Loucy (cell line): ENCODE results near the gene SNX27.

Experiments used
- EZH2phosphoT487 ChIP-seq: fragments of 200-600 bp; IDR thresholded peaks from 2 replicates; pipeline ENCODE4 v1.6.1; 2018; ENCODE audit warnings: antibody characterized with exemption, mild to moderate bottlenecking, moderate library complexity, borderline replicate concordance
- TF ChIP-seq, protein P1 (sequence below): fragments of 200-600 bp; sonication (generic); conservative IDR thresholded peaks from 2 replicates; pipeline ENCODE4 v1.5.1; 2014; ENCODE audit warnings: mild to moderate bottlenecking, antibody characterized with exemption, low read length

DNA sequence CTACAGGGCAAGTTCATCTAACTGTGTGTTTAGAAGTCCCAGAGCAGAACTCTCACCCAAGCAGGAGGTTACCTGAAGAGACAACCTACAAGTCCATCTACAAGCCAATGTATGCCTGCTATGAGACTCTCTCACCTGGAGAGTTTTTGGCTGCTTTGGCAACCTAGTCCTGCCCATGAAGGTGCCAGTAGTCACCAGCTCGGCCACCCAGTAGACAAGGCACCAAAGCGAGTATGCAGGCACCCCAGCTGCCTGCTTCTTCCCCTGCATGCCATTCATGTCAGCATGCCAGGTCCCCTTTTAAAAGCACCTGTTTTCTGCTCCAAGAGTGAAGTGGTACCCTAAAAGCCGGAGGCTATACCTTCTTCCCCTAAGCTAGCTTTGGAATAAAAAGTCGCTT is 129.7 kb downstream of the SNX27 start:
- TF ChIP-seq EZH2phosphoT487 = no peak
- TF ChIP-seq, protein P1, sequence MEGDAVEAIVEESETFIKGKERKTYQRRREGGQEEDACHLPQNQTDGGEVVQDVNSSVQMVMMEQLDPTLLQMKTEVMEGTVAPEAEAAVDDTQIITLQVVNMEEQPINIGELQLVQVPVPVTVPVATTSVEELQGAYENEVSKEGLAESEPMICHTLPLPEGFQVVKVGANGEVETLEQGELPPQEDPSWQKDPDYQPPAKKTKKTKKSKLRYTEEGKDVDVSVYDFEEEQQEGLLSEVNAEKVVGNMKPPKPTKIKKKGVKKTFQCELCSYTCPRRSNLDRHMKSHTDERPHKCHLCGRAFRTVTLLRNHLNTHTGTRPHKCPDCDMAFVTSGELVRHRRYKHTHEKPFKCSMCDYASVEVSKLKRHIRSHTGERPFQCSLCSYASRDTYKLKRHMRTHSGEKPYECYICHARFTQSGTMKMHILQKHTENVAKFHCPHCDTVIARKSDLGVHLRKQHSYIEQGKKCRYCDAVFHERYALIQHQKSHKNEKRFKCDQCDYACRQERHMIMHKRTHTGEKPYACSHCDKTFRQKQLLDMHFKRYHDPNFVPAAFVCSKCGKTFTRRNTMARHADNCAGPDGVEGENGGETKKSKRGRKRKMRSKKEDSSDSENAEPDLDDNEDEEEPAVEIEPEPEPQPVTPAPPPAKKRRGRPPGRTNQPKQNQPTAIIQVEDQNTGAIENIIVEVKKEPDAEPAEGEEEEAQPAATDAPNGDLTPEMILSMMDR = no peak
